NCI-H2171 (cell line): ENCODE data around the gene CPNE2.
A peak's percentile ranks its signal among the peaks of the same experiment; 100 is the strongest.
"Not testable (repeated sequence)": the region's sequence is repeated elsewhere in the genome, so short reads cannot be mapped to it uniquely, and the experiment has no call there.

Experiments used
- DNase-seq: peaks from one replicate; lab custom pipeline; 2025; lab: John Stamatoyannopoulos, UW

The CPNE2 gene

GRCh38 chr16:57091975-57092785 is at the start of gene CPNE2:
TSS of gene CPNE2 (plus strand) at chr16:57092583. CDS start at chr16:57110743, 18,160 bp downstream.
- peak; percentile 48 for DNase-seq

- DNase-seq, result no peak
Observed at GRCh38 chr16:57043248-57043647, 49.1 kb upstream of the CPNE2 start.

GRCh38 chr16:57044931-57045693 is 47.3 kb upstream of the CPNE2 start:
- no peak for DNase-seq

GRCh38 chr16:57045694-57046381 is 46.5 kb upstream of the CPNE2 start:
- DNase-seq, result no peak

GRCh38 chr16:57048095-57048494 is 44.3 kb upstream of the CPNE2 start:
- DNase-seq, result no peak

GRCh38 chr16:57049678-57050077 is 42.7 kb upstream of the CPNE2 start:
- DNase-seq, result no peak

GRCh38 chr16:57051696-57052228 is 40.6 kb upstream of the CPNE2 start:
- DNase-seq, result no peak

- no peak for DNase-seq
Observed at GRCh38 chr16:57053206-57053605, 39.2 kb upstream of the CPNE2 start.

- DNase-seq, result no peak
Observed at GRCh38 chr16:57054338-57054737, 38.0 kb upstream of the CPNE2 start.

- no peak for DNase-seq
Observed at GRCh38 chr16:57054771-57055170, 37.6 kb upstream of the CPNE2 start.

GRCh38 chr16:57055671-57056070 is 36.7 kb upstream of the CPNE2 start:
- no peak for DNase-seq

- DNase-seq, result no peak
Observed at GRCh38 chr16:57058291-57058861, 34.0 kb upstream of the CPNE2 start.

GRCh38 chr16:57060323-57061083 is 31.9 kb upstream of the CPNE2 start:
- DNase-seq, result no peak

GRCh38 chr16:57061084-57061905 is 31.1 kb upstream of the CPNE2 start:
- DNase-seq, result no peak

GRCh38 chr16:57062329-57062728 is 30.1 kb upstream of the CPNE2 start:
- no peak for DNase-seq

GRCh38 chr16:57063189-57063588 is 29.2 kb upstream of the CPNE2 start:
- DNase-seq, result not testable (repeated sequence)

- no peak for DNase-seq
Observed at GRCh38 chr16:57064995-57065394, 27.4 kb upstream of the CPNE2 start.

- DNase-seq, result no peak
Observed at GRCh38 chr16:57066625-57067024, 25.8 kb upstream of the CPNE2 start.

- no peak for DNase-seq
Observed at GRCh38 chr16:57067347-57067746, 25.0 kb upstream of the CPNE2 start.

- no peak for DNase-seq
Observed at GRCh38 chr16:57069053-57069452, 23.3 kb upstream of the CPNE2 start.
